GM18861 (cell line): ENCODE data around the gene EPB41L3.
"Not testable (repeated sequence)": the region's sequence is repeated elsewhere in the genome, so short reads cannot be mapped to it uniquely, and the experiment has no call there.

ENCODE experiments used
- ATAC-seq: cut with Tn5 transposase; IDR thresholded peaks from one replicate; pipeline ENCODE4 v1.9.1; 2021; ENCODE audit not compliant: unreplicated experiment

The EPB41L3 gene

DNA sequence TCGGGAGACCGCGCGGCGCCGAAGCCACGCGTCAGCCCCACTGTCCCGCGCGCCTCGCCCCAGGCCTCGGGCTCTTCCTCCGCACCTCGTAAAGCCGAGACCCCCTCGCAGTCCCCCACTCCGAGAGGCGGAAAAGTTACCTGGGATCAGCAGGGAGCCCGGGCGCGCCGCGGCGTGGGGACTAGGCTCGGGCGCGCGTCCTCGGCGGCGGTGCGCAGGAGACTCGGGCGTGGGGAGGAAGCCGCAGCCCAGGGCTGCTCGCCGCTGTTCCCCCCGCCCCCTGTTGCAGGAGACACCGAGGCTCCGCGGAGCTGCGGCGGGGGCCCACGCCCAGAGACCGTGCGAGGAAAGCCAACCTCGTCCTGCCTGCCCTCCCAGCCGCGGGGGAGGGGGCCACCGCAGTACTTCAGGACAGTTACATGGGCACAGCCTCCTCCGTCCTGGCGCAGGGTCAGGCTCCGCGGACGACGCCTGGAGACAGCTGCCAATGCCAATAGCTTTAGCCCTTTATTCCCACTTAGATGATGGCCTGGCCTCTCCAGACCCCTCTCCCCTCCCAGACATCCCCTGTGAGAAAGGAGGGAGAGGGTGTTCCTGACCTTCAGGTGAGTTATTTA is at the start of gene EPB41L3:
Gene EPB41L3 (minus strand): TSS at position 225 of the 617 bp plus-strand sequence. CDS start 54,814 bp downstream, outside the sequence.
- ATAC-seq, result no peak

DNA sequence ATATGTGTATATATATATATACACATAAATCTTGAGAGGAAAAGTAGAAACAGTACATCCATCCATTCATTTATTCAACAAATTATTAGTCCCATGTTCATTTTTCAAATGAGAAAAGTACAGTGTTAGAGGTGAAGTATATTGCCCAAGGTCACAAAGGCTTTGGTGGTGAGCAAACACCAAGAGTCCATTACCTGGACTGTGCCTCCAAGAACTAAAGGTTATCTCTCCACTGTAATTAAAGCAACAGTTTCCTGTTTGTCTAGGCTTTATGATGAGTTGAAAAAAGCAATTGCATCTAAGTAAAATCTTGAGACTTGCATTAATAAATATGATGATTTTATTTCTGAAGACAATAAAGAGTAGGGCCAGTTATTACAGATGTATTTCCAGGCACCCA is 44.7 kb upstream of the EPB41L3 start:
- ATAC-seq, result no peak

DNA sequence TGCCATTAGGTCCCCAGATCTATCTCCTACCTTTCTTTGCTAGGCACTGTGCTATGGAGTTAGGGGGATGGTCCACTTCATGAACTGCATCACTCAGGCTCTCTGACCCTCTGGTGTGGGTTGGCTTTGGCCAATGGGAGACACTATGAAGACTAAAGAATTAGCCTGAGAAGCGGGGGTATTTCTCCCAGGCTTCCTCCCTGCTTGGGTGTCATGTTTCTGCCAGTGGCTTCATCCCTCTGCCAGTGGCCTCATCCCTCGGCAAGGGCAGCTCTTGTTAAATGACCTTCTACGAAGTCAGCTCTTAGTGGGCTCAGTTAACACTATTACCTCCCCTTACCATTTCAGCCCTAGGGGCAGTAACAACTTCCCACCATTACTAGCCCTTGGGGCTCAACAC is 41.9 kb upstream of the EPB41L3 start:
- no peak for ATAC-seq

DNA sequence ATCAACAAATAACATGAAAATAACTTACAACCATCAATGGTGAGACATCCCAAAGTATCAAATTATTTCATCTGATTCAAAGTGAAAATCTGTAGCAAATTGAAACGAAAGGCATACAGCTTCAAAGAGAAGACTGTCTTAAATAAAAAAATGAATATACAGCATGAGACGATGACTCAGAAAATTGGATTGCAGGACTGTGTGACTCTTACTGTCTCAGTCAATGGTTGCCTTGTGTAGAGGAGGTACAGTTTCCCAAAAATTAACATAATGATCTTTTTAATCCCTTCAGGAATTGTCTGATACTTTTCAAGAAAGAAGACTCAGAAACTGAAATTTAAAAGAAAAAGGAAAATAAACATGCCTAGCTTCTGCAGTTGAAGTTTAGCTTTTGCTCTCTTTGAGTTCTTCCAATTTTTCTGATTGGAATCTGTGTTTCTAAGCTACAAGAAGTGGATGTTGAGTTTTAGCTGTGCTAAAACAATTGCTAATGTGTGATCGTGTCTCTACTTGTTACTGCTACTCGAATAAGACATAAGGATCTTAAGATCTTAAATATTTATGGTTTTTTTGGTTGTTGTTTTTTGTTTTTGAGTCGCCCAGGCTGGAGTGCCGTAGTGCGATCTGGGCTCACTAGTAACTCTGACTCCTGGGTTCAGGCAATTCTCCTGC is 41.1 kb upstream of the EPB41L3 start:
- ATAC-seq, result no peak

DNA sequence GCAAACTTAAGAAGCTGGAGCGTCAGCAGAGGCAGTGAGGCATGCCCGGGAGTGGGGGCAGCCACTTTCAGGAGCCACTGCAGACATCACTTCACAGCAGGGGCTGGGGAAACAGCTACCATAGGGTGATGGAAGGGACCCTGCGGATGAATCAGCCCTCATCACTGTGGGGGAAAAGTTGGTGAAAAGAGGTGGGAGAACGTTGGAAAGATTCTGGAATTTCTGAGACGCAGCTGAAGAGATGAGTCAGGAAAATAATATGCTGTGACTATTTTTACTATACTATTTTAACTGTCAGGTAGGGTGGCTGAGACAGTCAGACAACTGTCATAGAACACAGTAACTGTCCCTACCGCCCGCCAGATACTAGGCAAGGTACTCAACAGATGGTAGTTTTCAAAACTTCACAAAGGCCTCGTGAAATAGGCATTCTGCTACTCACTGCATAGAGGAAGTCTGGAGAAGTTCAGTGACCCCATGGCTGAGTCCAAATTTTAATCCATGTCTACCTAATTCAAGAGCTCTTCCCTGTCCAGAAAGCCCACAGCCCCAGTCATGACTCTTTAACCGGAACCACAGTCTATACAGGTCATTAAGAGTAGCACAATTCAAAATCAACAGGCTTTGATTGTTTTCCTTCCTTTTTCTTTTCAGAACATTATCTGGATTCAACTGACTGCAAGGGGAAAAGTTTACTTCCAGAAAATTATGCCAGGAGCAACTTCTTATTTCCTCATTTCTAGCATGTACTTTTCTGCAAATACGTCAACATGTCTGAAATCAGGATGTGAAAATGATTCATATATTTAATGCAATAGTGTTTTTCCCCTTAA is 39.3 kb upstream of the EPB41L3 start:
- ATAC-seq, result no peak

DNA sequence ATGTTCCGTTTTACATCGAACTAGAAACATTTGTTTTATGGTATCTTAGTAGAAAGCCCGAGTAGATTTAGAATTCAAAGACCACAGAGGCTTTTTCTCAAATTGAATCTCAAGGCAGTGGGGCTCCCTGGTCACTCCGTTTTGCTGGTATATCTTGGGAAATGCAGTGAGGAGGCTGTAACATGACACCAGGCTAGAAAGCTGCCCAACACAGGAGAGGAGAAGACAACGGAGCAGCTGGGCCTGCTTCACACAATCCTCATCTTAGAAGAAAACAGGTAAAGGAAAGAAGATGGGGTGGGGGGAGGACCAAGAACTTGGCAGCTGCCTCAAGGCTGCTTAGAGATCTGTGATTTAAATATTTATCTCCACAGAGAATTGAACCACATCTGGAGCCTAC is 38.3 kb upstream of the EPB41L3 start:
- ATAC-seq, result no peak

DNA sequence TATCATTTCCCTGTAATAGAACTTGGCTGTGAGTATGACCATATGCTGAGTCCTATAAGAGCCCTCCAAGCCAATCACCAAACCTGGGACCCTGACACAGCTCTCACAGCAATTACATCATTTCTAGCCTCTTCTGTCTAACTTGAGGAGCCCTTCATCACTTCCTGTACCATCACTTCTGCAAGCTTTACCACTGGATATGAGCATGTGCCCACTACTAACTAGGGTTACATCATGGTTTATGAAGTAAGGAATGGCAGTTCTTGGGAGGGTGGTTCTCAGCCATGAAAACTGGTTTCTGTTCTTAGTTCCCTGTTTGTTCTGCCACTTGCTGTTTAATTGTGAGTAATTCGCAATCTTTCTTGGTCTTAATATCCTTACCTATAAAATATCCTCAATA is 31.0 kb upstream of the EPB41L3 start:
- no peak for ATAC-seq

DNA sequence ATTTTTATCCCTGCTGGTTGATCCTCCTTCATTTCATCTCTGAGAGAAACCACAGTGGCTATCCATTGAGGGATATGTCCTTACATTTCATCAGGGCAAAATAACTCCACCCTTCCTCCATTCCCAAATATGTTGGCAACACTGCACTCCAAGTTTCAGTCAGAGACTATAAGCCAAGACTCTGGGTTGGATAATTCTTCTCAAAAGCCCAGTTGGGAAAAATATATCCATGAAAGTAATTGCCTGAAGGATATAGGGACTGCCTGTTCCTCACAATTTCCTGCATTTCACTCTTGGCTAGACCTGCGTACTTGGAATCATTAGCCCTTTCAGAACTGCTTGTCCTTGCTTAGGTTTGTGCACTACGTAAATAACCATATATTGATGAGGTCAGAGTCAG is 27.9 kb upstream of the EPB41L3 start:
- ATAC-seq, result no peak

DNA sequence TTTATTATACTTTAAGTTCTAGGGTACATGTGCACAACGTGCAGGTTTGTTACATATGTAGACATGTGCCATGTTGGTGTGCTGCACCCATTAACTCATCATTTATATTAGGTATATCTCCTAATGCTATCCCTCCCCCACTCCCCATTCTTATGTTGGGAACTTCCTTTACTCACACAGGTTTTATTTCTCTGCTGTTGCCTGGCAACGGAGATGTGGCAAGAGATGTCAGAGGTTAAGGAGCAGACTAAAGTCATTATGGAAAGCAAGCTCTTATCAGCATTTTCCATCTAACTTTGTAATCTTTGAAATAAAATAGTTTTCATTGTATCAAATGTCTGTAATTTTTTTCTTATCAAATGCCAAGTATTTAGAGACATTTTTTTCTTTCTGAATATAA is 26.8 kb upstream of the EPB41L3 start:
- not testable (repeated sequence) for ATAC-seq

DNA sequence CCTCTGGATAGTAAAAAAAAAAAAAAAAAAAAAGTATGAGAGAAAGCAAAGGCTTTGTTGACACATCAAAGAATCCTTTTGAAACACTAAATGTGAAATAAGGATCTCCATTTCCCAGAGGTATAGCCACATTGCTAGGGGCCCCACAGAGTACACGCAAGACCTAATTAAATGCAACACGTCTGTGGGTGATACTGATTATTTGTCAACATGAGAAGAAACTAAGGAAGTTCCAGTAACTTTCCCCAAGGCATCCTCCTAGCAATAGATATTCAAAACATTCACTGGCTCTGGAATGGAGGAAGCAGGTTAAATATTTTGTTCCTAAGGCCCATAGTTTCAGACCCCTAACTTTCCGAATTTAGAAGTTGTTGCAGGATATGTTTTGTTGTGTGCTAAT is 24.6 kb upstream of the EPB41L3 start:
- no peak for ATAC-seq

DNA sequence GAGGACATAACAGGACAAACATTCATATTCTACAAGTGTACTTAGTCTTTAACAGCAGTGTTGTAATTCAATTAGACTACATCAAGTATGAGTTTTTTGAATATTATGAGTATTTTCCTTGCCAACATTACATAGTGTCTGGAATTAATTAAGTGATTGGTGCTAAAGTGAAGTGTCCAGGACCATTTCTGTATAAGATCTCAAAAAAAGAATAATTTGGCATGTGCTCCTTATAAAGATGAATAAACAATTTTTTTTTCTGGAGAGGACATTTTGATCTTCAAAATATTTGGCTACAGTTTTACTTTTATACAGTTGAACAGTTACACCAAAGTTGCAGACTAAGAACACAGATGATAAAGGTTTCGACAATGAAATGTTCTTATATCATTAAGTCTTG is 15.1 kb upstream of the EPB41L3 start:
- ATAC-seq, result no peak

DNA sequence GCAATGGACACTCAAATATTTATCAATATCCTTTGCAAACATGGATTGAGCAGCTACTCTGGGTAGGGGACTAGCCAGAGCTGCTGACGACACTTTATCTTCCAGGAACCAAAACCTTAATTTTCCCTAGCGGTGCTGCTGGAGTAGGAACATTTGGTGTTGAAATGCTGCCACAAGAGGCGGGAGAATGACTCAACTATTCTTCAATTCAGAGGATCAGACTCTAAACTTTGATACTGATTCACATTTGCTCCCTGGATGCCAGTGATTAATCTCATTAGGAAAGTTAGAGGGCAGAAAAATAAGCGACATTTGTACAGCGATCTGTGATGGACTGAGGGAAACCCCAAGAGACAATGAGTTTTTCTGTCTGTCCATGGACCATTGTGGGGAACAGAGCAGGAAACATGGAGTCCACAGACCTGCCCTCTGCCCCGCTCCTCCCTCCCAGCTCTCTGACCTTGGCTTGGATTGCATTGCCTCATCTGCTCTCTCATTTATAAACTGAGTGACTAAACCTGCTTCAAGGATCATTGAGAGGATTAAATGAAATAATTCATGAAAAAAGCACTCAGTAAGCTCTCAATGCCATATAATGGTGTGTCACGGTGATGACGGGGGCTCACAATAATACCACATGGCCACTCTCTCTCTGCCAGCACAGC is 12.6 kb upstream of the EPB41L3 start:
- no peak for ATAC-seq

DNA sequence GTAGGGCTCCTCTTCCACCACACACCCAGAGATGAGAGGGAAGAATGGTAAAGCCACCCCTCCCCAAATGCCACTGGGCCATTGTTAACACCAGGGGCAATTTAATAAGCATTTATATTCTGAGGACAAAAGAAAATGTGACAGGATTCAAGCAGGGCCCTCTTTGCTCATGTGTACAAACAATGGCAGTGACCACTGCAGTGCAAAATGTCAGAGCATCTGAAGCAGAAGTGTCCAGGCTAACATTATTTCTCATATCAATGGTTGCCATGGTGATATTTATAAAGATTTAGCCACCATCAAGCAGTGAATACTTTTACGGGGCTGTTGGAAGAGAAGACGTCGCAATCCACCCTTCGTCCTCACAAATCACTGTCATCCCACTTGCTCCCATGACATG is 10.8 kb upstream of the EPB41L3 start:
- no peak for ATAC-seq

DNA sequence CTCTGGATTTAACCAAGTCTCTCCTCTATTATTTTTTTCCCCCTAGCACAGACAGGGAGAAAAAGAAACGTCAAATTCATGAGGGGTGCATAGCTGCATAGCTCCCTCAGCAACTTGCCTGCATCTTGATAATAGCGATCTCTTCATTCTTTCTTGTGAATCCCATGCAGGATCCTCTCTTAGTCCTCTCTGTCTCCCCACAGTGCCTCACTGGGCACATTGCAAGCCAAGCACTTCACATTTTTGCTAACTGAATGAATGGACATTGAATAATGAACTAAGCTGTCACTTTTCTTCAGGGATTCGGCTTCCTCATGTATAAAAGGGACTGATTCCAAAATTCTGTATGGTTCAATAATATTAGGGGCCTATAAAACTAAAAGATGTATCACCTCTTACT is 2.9 kb upstream of the EPB41L3 start:
- ATAC-seq, result no peak

DNA sequence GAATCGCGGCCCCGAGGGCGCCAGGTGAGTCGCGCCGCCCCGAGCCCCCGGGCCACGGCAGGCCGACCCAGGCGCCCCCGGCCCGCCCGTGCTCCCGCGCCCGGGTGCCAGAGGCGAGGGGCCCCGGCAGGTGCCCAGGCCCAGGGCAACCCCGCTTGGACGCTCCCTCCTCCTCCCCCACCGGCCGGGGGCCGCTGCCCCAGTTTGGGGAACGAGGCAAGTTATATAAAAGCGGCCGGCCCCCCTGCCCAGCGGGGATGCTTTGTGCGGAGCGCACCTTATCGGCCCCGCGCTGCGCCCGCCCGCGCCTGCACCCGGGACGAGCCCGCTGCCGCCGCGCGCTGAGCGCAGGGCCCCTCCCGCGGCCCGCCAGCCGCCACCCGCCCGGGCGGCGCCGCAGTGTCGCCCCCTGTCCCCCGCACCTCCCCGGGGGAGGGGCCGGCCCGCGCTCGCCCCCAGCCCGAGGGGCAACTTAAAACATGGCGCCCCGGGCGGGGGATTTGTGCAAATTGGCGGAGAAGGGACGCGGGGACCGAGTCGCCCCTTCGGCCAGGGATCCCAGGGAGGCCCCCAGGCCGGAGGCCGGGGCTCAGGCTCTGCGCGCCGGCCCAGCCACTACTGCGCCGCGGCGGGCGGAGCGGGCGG is 639 bp downstream of the EPB41L3 start:
- no peak for ATAC-seq

DNA sequence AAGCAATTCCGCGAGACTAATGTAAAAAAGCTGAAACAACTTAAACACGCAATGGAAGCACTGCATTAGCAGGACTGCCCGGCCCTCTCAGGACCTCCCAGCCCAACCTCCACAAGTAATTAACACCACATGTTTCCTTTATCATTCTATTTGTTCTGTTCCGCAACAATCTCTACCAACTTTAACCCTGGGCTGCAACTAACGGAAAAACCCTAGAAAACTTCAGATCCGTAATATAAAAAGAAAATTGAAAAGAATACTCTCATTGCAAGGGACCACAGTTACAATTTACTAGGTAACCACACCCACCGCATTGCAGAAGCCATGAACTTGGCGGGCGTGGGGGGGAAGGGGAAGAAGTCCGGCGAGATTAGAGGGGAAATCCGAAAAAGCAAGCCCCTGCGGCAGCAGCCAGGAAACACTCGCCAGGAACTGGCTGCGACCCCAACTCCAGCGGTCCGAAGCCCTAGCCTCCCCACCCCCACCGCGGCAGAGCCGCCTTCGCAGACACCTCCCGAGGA is 1.2 kb downstream of the EPB41L3 start:
- ATAC-seq, result no peak

DNA sequence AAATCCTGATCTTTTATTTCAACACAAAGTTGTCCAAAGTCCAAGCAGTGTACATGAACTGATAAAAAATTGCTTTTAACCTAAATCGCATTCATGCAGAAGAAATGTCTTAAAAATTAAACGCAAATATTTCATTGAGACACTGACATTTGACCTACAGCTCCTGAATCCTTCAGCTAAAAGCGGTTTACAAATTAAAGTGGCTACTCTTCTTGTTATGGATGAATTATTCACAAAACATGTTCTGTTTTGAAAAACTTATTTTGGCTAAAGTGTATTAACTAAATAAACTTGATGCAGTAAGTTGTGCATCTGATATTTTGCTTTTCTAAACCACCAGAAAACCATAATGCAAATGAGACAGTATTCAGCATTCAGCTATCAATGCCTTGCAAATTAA is 2.2 kb downstream of the EPB41L3 start:
- ATAC-seq, result no peak

DNA sequence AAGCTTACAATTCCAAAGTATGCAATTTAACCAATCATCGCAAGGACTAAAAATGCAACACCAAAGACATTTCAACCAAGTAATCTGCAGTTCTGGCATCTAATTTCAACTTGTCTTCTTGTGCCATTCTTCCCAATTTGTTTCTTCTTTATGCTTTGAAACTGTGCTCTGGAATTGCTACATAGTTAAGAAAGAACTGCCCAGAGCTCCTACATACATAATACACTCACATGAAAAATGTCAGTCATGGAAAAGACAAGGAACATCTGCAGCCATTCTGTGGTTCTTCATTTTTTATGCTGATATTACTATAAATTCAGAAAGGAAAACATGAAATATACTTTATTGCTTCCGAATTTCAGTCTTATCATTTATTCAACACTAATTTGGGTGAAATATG is 4.4 kb downstream of the EPB41L3 start:
- ATAC-seq, result no peak

DNA sequence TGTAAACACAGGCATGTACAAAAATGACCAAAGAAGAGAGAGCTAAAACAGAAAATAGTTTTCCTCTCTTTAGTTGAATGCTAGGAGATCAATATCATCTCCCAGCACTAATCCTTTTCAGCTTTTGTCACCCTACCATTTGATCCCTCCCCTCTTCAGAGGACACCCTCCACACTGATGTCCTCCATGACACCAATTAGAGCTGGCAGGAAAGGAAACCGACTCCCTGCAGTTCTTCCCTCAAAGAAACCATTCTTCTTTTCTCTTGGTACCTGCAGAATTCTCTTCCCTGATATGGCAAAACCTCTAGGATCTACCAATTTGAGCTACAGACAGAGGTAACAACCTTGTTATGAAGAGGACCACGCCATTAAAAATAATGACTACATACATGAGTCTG is 5.3 kb downstream of the EPB41L3 start:
- no peak for ATAC-seq

DNA sequence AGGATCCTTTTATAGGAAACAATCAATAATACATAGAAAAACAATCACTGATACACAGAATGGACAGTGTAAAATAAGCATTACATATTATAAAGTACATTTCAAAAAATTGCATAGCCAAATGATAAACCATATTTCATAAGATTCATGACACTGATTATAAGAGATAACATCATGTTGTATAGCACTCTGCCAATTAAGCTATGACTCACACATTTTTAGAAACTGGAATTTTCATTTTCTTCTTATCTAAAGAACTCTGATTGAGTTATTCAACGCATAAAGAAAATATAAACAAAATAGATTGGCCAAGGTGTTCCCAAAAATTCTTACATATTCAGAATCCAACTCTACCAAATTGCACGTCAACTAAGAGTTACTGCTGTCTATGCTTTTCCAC is 5.9 kb downstream of the EPB41L3 start:
- no peak for ATAC-seq

DNA sequence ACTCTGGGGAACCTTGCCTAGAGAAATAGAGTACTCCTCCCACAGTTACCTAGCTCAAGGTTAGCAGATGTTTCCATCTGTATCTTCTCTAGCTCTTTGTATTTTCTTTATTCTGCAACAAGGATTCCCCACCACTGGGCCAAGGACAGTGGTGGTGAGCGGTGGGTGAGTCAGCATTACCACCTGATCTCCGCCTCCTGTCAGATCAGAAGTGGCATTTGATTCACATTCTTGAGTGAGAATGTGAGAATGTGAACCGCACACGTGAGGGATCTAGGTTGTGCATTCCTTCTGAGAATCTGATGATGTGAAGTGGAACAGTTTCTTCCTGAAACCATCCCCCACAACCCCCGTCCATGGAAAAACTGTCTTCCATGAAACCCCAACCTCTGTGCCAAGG is 9.0 kb downstream of the EPB41L3 start:
- no peak for ATAC-seq
